Heart left ventricle (tissue), 13 donors: ENCODE results near the gene DEAF1.

Experiments used
- POLR2A ChIP-seq, 2 donors: fragments of 450-650 bp; IDR thresholded peaks; one replicate each; pipeline ENCODE4 v1.6.1; 2017; ENCODE audit warnings: antibody characterized with exemption in 2 of 2, mild to moderate bottlenecking in 2 of 2, moderate library complexity in 2 of 2
- TF ChIP-seq, protein P1 (sequence below), 12 donors: fragments of 200-600 bp; sonication (generic) in 4 of 12; IDR thresholded peaks; one replicate each; pipeline versions ENCODE4 v1.5.0 to v1.8.0; 2018 to 2022; ENCODE audit warnings: antibody characterized with exemption in 12 of 12, mild to moderate bottlenecking in 5 of 12
- donor health status: ischemic (EF 13 %, LVEDD 7.1; RV severe dilation, severe dysfunction).
- donor health status: DM: no; HTN: yes; CAD: no.
- donor health status: DM: no; HTN: no; CAD: no.
- donor health status: ischemic (EF 25% LVEDD 6.9; RV normal size, moderate dysfunction).
- donor health status: ischemic (EF 25% LVEDD 5.7; RV mildly dilated, moderate dysfunction).
- donor health status: ischemic (EF 35%, LVEDD 5.7; RV mildly dilated, moderate dysfunction).
- donor health status: nonischemic (EF 11% LVEDD 7.7; RV severe dilation, severe dysfunction).
- donor health status: DM: yes; HTN: yes; CAD: no.
- donor health status: PGD.
- donor health status: ischemic (EF 29% LVEDD 5.4; RV normal size, mild dysfunction).
- donor health status: nonischemic (EF 23%, LVEDD 6.1; RV moderate dilation, normal function).

DNA sequence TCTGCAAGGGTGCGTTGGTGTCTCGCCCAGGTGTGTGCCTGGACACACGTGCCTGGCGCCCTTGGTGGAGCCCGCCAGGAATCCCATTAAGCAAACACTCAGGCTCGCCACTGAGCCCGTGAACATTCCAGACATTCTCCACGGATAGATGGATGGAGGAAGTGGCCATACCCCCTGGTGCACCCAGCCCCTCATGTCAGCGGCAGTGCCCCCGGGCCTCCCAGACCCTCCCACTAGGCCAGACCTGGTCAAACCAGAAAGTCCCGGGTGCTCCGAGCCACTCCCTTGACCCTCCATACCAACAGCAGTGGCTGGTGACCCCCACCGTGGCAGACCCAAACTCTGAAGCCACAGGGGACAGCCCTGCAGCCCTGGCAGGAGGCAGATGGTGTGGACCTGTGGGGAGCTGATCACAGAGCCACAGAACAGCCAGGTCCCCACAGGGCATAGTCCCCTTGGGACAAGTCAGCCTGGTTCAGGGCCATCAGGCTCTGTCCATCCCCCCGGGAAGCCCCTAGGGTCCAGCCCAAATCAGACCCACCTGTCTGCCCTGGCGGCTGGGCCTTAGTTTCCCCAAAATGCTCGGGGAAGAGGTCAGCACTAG, 12.9 kb upstream of the DEAF1 start:
- no peak for TF ChIP-seq POLR2A (IDR thresholded peaks at IDR 0.05)
- TF ChIP-seq, protein P1, sequence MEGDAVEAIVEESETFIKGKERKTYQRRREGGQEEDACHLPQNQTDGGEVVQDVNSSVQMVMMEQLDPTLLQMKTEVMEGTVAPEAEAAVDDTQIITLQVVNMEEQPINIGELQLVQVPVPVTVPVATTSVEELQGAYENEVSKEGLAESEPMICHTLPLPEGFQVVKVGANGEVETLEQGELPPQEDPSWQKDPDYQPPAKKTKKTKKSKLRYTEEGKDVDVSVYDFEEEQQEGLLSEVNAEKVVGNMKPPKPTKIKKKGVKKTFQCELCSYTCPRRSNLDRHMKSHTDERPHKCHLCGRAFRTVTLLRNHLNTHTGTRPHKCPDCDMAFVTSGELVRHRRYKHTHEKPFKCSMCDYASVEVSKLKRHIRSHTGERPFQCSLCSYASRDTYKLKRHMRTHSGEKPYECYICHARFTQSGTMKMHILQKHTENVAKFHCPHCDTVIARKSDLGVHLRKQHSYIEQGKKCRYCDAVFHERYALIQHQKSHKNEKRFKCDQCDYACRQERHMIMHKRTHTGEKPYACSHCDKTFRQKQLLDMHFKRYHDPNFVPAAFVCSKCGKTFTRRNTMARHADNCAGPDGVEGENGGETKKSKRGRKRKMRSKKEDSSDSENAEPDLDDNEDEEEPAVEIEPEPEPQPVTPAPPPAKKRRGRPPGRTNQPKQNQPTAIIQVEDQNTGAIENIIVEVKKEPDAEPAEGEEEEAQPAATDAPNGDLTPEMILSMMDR (IDR thresholded peaks at IDR 0.05) = no peak
